GM18951 (cell line): ENCODE measurements around the gene ITPA.

Experiments
- POLR2A ChIP-seq: IDR thresholded peaks from 4 replicates; pipeline ENCODE4 v1.6.1; 2011; ENCODE audit warnings: mild to moderate bottlenecking; ENCODE audit not compliant: insufficient read length, insufficient read depth; ENCODE audit errors: extremely low read depth
- in situ Hi-C: fragments of 300-500 bp; cut with MboI; formaldehyde crosslinking; loops from one replicate; pipeline ENCODE4 v1.12.0; 2022; ENCODE audit warnings: low sequenced_read_pairs, mixed read lengths, inconsistent platforms; ENCODE audit not compliant: unreplicated experiment

The ITPA gene

GRCh38 chr20:3223994-3224680 is 14.8 kb downstream of the ITPA start:
- in situ Hi-C loops: no loop called here
- TF ChIP-seq POLR2A: no peak

- TF ChIP-seq POLR2A: no peak
- in situ Hi-C loops: no loop called here
These were observed 15.6 kb downstream of the ITPA start for GRCh38 chr20:3224681-3225421.

- in situ Hi-C loops: no loop called here
- TF ChIP-seq POLR2A: no peak
These were observed 16.8 kb downstream of the ITPA start for GRCh38 chr20:3226093-3226492.

- in situ Hi-C loops: no loop called here
- TF ChIP-seq POLR2A: no peak
These were observed 17.6 kb downstream of the ITPA start for GRCh38 chr20:3226864-3227263.

DNA sequence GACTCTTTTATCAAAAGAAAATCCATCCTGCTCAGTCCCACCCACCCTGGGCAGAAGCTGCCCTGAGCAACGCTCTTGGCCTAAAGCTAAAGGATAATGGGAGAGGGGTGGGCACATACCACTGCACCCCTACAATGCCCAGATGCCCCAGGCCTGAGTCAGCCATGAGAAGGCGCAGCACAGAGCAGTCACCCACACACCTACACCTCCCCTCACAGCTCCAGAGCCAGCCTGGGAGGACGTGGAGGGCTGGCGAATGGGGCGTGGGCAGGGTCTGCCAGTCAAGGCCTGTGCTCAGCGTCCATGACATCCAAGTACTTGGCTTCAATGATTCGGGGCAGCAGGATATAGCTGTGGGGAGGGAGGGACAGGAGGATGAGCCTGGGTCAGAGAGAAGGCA is 18.2 kb downstream of the ITPA start:
- TF ChIP-seq POLR2A: no peak
- in situ Hi-C loops: no loop called here

DNA sequence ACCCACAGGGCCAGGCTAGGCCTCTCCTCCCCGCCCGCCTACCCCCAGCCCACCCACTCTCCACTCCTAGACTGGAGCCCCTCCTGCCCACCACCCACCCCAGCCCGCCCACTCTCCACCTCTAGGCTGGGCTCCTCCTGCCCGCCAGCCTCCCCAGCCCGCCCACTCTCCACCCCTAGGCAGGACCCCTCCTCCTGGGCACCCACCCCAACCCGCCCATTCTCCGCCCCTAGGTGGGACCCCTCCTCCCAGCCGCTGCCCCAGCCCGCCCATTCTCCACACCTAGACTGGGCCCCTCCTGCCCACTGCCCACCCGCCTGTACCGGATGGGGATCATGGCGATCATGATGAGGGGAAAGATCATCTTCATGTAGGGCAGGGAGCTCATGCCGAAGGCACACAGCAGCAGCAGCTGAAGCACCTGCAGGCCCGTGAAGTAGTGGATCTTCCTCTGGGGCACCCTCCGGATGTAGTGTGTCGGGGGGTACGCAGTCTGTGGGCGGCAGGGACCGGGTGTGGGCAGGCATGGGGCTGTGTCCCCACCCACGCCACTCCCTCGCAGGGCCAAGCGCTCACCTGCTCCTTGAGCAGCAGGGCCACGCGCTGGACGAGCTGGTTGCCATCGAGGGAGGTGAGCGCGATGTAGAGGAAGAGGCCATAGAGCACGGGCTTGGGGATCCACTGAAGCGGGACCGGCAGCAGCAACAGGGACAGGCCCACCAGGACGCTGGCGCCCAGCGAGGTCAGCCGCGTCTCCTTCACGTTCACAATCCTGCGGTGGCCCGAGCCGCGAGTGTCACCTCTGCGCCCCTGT is 18.8 kb downstream of the ITPA start:
- in situ Hi-C loops: no loop called here
- no peak for TF ChIP-seq POLR2A

GRCh38 chr20:3228750-3229032 is 19.4 kb downstream of the ITPA start:
- no peak for TF ChIP-seq POLR2A
- in situ Hi-C loops: no loop called here

DNA sequence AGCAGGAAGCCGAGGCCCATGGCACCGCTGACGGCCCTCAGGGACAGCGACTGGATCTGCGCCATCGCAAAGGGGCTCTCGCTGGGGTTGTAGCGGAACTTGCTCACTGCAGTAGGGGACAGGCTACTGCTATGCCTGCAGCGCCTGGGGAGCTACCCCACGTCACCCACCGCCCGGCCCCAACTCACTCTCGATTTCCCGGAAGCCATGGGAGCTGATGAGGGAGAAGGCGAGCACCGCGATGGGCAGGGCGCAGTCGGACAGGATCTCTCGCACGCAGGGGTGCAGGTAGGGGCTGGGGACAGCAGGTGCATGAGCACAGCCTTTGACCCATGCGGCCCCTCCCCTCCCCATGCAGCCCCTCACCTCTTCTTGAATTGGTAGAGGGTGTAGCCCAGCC is 19.9 kb downstream of the ITPA start:
- in situ Hi-C loops: no loop called here
- TF ChIP-seq POLR2A: no peak

DNA sequence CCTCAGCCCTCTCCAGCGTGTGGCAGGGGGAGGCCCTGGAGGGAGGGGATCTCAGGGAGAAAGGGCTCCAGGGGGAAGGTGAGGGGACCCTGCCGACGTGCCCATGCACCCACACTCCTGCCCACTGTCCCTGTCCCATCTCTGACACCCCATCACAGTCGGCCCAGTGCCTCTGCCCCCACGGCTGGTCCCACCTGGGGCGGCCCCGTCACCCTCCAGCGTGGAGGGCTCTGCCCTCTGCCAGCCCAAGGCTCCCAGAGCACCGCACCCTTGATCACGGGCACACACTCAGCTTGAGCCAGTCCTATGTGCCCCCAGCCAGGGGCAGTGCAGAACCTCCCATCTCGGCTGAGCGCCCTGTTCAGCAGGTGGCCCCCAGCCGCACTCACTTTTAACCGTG is 20.5 kb downstream of the ITPA start:
- TF ChIP-seq POLR2A: no peak
- in situ Hi-C loops: no loop called here

GRCh38 chr20:3231116-3231515 is 21.8 kb downstream of the ITPA start:
- TF ChIP-seq POLR2A: no peak
- in situ Hi-C loops: no loop called here

DNA sequence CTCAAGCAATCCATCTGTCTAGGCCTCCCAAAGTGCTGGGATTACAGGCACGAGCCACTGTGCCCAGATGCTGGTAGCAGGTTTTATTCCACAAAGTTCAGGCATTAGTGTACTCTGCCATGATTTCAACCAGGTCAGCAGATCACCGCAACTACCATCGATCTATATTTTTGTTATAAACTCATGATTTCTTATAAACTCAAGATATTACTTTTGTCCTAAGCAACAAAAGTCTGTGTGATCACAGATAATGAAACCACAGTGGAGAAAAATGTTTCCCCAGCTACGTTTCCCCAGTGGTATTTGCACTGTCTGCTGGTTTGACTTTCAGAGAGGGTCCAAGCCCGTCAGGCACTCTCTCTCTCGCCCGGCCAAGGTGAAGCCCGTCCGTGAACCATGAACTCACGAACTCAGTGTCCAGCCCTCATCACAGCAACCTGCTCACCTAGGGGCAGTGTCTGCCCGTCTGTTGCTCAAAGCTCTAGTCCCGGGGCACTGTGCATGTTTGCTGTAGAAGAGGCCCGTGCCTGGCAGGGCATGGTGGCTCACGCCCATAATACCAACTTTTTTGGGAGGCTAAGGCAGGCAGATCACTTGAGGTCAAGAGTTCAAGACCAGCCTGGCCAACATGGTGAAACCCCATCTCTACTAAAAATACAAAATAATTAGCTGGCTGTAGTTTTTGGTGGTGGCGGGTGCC is 22.7 kb downstream of the ITPA start:
- in situ Hi-C loops: no loop called here
- no peak for TF ChIP-seq POLR2A

DNA sequence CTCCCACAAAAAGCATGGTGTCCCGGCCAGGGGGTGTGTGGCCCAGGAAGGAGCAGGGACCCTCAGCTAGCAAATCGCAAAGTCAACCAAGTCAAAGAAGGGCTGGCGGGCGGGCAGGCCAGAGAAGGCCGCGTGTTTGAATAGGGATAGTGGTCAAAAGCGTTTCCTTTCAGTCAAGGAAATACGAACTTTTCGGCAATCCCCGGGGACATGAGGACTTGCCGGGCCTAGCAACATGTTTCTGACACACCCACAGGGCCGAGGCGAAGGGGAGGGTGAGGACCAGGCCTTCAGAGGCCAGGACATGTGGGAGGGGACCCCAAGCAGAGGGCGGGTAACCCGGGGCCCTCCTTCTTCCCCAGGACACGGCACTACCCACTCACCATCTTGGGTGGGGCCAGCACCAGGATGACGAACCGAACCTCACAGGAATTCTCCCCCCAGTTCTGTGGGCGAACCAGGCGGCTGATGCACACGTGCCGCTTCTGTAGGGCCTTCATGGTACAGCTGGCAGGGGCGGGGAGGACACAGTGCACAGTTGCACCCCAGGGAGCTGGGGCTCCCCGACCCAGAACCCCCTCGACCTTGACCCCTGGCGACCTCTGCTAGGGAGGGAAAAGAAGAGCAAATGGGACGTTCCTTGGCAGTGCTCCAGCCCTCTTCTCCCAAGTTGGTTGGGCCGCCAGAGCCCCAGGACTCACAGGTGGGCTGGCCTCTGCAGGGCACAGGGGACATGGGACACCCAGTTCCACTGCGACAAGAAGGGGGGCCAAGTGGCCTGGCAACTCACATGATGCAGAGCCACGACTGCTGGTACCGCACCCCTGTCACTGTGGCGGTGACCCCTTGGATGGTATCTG is 24.1 kb downstream of the ITPA start:
- TF ChIP-seq POLR2A: no peak
- in situ Hi-C loops: no loop called here

DNA sequence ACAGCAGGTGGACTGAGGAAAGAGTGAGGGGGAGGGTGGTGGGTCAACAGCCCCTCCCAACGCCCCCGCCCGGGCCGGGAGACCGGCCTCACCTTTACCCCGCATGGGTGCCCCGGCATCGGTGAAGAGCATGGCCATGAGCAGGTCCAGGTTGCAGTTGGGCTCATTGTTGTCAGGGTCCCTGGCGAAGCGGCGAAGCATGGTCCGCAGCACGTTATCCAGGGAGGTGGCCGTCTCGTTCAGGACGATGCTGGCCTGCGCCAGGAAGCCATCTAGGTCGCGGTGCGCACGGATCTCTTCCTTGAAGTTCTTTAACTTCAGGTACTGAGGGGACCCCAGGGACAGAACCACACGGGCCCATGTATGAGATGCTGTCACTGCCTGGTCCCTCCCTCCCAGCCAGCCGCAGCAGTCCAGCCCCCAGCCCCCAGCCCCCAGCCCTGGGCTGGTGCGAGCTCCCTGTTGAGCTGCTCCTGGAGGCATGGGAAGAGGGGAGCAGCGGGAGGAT is 24.7 kb downstream of the ITPA start:
- no peak for TF ChIP-seq POLR2A
- in situ Hi-C loops: no loop called here
